A204.1 (cell line): Measurements from ENCODE around the gene PRDM4.
"Not testable (repeated sequence)": the region's sequence is repeated elsewhere in the genome, so short reads cannot be mapped to it uniquely, and the experiment has no call there.

Experiments used
- FAIRE-seq: peaks from 2 replicates; lab custom pipeline; 2012; peaks lifted over from hg19 to GRCh38; lab: Jason Lieb, UNC

The PRDM4 gene

DNA sequence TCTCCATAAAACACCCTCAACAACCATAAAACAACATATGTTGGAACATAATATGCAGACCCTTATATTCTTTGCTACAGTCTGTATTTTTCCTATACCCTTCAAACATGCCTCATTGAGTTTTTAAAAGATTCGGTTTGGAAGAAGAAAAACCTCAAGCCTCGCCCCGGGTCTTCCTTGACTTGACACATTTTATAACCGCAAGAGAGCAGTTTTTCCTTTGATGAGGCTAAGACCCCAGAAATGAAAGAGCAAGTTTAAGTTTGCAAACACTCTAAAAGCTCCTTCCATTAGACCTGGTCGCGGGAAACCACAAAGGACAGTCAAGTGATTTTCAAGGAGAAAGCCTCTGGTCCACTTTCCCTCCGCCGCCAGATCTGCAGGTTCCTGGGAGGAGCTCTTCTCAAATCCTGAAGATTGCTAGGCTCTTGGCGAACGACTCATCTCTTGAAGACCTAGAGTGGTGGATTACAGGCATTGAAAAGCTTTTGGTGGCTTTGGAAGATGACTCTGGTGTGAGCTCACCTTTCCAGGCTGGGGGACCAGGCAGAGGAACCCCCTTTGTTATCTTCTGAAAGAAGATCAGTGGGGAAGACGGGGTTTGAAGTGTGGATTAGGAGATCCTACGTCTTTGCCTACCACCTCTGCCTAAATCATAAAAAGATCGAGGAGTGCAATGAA lies 13.6 kb upstream of the PRDM4 start, which contains the start of gene ASCL4:
Gene ASCL4 (plus strand): TSS at position 356 of the 681 bp plus-strand sequence. CDS start 515 bp downstream, outside the sequence.
- FAIRE-seq: no peak

GRCh38 chr12:107767466-107767865 lies 6.5 kb upstream of the PRDM4 start:
- FAIRE-seq: no peak

DNA sequence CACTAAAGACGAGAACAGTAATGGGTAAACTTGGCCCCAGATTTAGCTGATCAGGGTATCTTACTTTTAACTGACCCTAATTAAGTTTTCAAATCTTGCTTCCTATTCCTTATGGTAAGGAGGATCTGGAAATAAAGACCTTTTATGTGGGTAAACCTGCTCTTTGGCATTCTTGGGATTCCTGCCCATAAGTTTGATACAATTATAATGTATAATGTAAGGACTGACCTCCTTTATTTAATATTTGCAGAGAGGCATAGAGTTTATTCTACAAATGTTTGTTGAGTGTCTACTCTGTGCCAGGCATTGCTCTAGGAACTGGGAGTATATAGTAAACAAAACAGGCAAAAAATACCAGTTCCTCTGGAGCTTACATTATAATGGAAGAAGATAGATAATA lies 4.4 kb upstream of the PRDM4 start:
- FAIRE-seq: no peak

GRCh38 chr12:107764626-107765025 lies 3.7 kb upstream of the PRDM4 start:
- FAIRE-seq: no peak

- no peak for FAIRE-seq
These were observed 1.9 kb upstream of the PRDM4 start for GRCh38 chr12:107762874-107763273.

- FAIRE-seq: no peak
These were observed 566 bp upstream of the PRDM4 start for GRCh38 chr12:107761502-107761904.

- FAIRE-seq: no peak
These were observed 629 bp downstream of the PRDM4 start for GRCh38 chr12:107760207-107760808.

- FAIRE-seq: no peak
These were observed 1.5 kb downstream of the PRDM4 start for GRCh38 chr12:107759410-107759809.

- FAIRE-seq: no peak
These were observed 11.9 kb downstream of the PRDM4 start for GRCh38 chr12:107749083-107749482.

GRCh38 chr12:107748472-107748871 lies 12.5 kb downstream of the PRDM4 start:
- FAIRE-seq: no peak

DNA sequence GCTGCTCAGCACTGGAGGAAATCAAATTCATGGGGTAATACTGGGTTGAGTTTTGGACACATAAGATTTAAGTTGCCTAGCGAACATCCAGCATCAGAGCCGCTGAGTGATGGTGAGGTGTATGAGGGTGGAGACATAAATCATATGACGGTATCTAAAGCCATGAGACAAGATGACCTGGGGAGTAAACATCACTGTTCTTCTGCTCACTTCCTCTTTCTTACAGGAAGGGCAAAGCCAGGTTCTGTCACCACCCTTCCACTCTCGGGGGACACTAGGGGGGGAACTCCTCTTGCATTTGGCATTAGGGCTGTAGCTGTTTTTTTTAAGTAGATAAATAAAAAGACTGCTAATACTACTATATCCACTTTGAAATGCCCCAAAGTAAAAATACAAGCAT lies 24.0 kb downstream of the PRDM4 start:
- no peak for FAIRE-seq

- FAIRE-seq: no peak
These were observed 25.2 kb downstream of the PRDM4 start for GRCh38 chr12:107735763-107736162.

DNA sequence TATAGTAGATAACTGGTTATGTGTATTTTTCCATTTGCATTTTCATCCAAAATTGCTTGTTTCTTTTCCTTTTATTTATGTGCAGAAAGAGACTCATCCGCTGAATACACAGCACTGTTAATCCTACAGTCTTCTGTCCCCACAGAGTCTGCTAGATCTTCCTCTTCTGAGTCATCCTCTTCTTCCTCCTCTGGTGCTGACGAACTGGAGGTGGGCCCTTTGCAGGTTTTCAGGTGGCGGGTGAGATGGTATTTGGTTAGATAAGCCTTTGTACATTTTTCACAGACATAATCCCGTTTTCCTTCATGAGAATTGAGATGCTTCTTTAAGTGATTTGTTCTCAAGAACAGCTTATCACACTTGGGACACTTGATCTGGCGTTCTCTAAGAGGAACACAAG lies 26.8 kb downstream of the PRDM4 start:
- no peak for FAIRE-seq

GRCh38 chr12:107732365-107732764 lies 28.6 kb downstream of the PRDM4 start:
- no peak for FAIRE-seq

- no peak for FAIRE-seq
These were observed 29.6 kb downstream of the PRDM4 start for GRCh38 chr12:107731366-107731765.

GRCh38 chr12:107730618-107731341 lies 30.2 kb downstream of the PRDM4 start:
- no peak for FAIRE-seq

- not testable (repeated sequence) for FAIRE-seq
These were observed 33.2 kb downstream of the PRDM4 start for GRCh38 chr12:107727742-107728141.

- not testable (repeated sequence) for FAIRE-seq
These were observed 33.6 kb downstream of the PRDM4 start for GRCh38 chr12:107727327-107727726.

GRCh38 chr12:107718606-107719005 lies 42.3 kb downstream of the PRDM4 start:
- no peak for FAIRE-seq

- no peak for FAIRE-seq
These were observed 45.2 kb downstream of the PRDM4 start for GRCh38 chr12:107715780-107716179.

DNA sequence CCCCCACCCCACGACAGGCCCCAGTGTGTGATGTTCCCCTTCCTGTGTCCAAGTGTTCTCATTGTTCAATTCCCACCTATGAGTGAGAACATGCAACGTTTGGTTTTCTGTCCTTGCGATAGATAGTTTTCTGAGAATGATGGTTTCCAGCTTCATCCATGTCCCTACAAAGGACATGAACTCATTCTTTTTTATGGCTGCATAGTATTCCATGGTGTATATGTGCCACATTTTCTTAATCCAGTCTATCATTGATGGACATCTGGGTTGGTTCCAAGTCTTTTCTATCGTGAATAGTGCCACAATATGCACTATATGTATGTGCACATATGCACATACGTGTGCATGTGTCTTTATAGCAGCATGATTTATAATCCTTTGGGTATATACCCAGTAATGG lies 55.4 kb downstream of the PRDM4 start:
- FAIRE-seq: not testable (repeated sequence)

GRCh38 chr12:107704041-107704440 lies 56.9 kb downstream of the PRDM4 start:
- no peak for FAIRE-seq

DNA sequence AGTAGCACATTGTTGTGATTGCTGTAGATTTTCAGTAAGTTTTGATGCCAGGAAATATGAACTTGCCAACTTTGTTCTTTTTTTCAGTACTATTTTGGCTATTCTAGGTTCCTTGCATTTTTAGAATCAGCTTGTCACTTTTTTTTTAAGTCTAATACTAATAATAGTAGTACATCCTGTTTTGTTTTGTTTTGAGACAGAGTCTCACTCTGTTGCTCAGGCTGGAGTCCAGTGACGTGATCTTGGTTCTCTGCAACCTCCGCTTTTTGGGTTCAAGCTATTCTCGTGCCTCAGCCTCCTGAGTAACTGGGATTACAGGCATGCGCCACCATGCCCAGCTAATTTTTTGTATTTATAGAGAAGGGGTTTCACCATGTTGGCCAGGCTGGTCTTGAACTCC lies 58.8 kb downstream of the PRDM4 start:
- no peak for FAIRE-seq
